GM21360 (cell line): Measurements from ENCODE around the gene ANGPT4.

Experiments
- ATAC-seq: cut with Tn5 transposase; IDR thresholded peaks from one replicate; pipeline ENCODE4 v1.9.1; 2021; ENCODE audit warnings: mild to moderate bottlenecking, moderate library complexity; ENCODE audit not compliant: unreplicated experiment

ANGPT4 gene

DNA sequence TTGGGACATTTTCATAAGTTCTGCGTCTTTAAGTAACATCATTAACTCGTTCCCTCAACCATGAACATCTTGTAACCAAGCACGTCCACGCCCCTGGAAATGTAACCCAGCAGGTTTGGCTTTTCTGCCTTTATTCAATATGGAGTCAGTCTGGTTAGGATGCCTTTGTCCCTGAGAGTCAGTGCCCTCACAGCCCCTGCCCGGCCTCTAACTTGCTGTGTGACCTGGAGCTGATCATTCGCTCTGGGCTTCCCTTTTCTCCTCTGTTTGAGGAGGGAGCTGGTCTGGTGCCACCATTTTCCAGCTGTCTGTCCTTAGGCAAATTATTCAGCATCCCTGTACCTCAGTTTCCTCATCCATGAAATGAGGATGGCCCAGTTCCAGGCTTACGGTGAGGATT, 26.5 kb upstream of the ANGPT4 start:
- no peak for ATAC-seq

DNA sequence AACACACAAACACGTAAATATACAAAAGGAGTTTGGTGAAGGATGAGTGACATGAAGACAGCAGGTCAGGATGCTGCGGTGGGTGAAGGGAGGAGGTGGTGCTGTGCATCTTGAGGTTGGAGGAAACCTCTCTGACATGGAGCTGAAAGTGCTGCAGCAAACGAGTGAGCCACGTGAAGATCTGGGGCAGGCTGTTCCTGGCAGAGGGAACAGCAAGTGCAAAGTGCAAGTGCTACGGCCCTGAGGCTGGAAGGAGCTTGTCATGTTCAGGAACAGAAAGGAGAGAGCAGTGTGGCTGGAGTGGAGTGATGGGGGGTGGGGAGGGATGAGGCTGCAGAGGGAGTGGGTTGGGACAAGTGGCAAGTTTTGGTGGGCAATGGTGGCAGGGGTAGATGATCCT, 24.8 kb upstream of the ANGPT4 start:
- ATAC-seq: no peak

DNA sequence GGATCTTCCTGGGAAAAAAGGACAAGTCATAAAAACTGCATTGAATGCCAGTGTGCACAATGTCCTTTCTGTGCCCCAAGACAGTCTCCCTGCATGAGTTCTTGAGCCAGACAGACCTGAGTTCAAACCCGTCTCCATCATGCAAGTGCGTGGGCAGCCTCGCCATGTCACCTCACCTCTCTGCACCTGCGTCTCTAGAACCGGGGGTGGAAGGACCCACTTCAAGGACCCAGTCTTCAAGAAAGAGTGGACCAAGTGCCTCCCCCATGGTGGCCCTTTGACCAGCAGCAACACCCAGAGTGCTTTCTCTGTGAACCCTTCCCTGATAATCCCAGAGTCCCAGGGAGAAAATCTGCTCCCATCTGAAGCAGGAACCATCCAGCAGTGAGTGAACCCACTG, 23.5 kb upstream of the ANGPT4 start:
- no peak for ATAC-seq

DNA sequence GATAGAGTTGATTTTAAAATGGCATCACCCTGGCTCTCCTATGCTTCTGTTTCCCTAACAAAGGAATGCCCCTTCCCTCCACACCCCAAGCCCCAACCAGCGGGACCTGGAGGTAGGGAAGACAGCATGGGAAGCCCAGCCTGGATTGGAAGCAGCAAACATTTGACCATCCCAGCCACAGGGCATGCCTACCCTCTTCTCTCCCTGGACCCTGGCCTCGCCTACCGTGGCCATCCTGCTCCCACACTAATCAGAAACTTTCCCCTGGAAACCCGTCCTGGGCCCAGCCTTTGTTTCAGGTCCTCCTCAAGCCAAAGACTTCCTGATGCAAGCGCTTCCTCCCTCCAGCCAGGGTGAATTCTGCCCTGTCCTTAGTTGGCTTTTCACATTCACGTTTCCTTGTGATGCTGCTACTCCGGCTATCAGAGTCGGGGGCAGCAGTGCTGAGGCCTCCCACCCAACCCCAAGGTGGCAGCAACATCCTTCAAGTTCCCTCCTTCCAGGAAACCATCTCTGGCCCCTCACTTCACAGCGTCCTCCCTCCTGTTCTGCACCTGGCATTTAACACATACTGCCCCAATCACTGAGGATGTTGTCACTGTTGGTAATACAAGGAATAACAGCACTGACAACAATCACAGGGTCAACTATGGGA, 18.2 kb upstream of the ANGPT4 start:
- no peak for ATAC-seq

DNA sequence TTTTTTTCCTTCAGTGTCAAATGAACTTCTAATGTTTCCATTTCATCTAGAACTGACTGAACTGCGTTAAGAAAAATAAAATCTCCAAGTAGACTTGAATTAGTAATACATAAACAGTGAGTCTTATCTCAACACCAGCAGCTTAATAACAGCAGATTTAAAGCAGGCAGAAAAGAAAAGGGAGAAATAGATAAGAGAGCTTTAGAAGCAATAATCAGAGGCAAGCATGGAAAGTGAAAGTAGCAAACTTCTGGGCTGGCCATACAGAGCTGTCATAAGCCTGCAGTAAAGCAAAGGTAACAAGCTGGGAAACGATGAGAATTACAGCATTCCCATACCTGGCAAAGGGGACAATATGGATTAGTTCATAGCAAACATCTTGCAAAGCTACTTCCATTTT, 16.9 kb upstream of the ANGPT4 start:
- no peak for ATAC-seq

DNA sequence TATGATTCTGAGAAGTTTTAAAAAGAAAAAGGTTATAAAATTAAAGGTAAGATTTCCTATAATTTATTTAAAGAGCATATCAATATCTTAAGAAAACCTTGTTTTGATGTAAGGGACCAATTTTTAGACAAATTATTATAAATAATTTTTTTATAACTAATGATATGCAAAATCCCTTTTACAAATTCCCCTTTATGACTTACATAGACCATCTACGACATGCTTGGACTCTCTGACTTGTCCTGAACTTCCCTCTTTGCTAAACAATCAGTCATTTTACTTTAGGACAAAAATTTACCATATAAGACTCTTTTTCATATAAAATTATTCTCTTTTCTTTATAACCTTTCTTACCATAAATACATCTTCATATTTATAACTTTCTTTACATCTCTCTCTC, 15.3 kb upstream of the ANGPT4 start:
- no peak for ATAC-seq

DNA sequence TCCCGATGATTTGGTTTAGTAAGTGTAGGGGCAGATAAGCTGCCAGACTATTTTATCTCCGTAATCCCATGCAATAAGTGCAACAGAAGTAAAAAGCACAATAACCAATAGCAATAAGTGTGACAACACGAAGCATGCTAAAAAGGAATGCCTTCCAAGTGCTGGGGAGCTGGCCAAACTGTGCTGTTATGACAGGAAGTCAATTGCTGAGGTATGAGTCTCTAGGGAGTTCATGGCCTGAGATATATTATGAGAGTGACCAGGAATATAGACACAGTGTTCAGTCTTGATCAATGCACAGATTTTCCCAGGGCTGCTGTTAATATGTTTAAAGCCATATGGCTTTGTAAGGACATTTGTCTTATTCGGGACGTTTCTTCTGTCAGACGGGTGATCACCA, 10.5 kb upstream of the ANGPT4 start:
- no peak for ATAC-seq

DNA sequence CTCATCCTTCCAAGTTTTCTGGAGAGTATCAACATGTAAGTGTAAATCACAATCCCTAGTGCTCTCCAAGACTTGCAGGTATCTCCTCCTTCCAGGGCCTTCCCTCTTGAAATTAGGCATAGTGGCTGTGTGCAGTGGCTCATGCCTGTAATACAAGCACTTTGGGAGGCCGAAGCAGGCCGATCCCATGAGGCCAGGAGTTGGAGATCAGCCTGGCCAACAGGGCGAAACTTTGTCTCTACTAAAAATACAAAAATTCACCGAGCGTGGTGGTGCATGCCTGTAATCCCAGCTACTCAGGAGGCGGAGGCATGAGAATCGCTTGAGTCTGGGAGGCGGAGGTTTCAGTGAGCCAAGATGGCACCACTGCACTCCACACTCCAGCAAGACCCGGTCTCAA, 9.4 kb upstream of the ANGPT4 start:
- no peak for ATAC-seq

DNA sequence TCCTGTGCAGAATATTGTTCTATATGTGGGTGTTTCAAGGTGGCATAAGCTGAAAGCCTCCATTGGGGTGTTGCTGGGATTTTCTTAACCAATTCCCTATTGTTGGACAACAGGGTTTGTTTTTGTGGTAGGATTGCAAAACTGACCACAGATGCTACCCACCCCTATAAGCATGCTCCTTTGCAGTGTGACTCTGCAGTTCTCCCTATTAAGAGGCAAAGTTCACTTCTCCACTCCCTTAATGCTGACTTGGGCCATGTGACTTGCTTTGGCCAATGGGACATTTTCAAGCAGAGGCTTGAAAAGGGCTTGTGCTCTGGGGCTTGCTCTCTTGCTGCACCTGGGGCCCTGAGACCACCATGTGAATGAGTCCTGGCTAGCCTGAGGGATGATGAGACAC, 8.5 kb upstream of the ANGPT4 start:
- ATAC-seq: no peak

DNA sequence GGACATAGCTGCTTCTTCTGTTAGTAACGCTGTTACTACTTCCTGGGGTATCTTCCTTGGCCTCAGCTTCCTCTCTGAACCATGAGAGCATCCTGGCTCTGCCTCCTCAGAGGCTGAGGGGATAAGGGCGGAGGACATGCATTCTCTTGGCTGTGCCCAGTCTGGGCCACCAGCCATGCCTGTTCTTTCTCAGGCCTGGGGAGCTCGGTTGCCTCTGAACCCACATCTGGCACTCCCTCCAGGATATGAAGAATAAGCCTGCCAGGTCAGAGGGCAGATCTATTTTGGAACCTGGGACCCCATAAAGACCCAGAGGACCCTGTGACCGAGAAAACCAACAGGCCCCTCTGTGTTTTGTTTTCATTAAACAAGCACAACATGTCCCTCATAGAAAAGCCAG, 6.6 kb upstream of the ANGPT4 start:
- no peak for ATAC-seq

DNA sequence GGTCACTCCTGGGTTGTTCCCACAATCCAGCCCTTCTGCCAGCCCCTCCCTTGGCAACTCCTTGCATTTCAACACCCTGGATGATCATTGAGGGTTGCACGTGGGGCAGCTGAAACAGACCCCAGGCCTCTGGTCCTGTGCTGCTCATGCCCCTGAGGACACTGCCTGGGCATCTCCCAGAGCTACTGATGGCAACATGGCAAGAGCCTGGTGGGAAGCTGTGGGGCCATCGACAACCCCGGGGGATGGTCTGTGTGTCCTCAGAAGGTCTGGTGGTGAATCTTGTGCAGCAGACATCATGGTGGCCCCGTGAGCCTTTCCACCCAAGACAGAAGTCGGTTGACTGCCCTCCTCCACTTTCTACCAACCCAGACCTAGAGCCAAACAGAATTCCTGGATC, 4.9 kb upstream of the ANGPT4 start:
- ATAC-seq: no peak

DNA sequence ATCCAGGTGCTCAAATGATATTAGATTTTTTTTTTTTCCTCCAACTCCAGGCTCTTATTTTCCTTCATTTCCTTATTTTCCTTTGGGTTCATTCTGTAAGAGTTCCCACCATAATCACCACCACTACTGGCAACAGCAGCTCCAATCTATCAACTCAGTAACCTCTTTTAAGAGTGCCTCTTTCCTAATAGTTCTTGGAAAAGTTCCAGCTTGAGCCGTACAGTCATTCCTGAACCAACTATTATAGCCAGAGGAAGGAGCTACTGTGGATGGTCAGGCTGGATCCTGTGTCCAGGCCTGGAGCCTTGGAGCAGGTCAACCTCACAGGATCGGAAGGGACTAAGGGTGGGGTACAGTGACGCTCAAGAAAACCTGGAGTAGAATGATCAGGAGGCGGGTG, 4.2 kb upstream of the ANGPT4 start:
- ATAC-seq: no peak

DNA sequence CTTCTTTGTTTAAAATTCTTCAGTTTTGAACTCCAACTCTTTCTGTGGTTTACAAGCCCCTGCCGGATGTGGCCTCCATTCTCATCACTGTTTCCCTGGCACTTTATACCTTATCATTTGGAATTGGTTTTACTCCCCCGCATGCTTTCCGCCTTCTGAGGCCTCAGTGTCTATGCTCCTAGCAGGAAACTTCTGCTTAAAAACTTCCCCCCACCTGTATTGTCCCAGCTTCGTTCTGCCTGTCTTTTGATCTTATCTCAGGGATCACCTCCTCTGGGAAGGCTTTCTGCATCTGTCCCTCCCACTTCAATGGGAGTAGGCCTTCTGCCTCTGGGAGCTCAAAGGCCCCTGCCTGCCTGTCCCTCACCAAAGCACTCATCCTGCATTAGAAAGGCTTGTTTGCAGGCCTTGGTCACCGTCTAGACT, 3.4 kb upstream of the ANGPT4 start:
- ATAC-seq: no peak

DNA sequence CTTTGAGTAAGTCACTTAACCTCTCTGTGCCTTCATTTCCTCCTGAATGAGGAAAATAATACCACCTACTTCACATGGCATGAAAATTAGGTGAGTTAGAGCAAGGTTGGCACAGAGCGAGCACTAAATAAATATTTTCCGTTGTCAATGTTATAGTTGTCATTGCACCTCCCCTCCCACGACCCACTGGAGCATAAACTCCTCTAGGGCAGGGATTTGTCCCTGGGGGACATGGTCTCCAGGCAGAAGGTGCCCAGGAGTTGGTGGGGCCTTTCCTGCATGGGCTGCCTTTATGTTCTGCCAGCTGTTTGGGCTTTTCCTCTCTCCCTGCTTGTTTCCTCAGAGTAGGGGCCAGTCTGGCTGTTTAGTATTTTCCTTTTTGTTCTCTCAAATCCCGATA, 1.3 kb upstream of the ANGPT4 start:
- ATAC-seq: no peak

DNA sequence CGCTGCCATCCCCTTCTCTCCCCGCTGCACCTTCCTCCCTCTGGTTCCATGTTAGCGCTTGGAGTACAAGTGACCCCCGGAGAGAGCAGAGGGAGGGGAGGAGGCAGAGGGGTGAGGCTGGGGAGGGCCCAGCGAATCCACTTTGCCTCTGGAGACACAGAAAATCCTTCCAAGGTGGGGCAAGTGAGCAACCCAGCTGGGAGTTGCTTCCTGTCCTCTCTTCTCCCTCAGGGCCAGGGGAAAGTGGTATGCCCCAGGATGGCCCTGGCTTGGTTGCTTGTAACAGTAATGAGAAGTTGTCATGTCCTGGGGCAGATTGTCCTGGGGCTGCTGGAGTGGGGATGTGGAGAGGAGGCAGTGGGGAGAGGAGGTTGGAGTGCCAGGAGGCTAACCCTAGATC, 691 bp upstream of the ANGPT4 start:
- ATAC-seq: no peak

DNA sequence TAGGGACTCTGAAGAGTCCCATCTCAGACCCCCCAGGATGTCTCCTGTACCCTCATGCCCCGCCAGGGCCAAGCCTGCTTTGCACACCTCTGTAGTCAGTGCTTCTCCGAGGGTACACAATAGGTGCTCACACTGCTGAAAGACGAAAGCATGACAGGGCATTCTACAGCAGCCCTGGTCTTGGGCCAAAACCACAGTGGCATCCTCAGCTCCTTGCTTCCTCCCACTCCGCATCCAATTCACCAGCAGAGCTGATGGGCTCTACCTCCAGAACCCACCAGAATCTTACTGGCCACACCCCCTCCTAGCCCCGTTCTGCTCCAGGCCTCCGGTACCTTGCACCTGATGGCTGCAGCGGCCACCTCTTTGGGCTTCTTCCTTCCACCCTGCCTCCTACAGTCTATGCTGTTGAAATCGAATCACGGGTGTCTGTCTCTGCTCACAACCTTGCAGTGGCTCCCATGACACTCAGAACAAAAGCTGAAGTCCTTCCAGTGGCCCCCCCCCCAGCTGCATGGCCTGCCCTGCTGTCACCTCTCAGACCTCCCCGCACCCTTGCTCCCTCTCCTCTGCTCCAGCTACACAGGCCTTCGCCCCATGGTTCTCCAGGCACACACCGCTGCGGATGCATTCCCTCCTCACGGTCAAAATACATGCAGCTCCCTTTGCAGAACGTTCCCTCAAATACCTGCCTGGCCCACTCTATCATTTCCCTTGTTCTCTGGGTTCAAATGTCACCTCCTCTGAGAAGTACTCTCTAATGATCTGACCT, 1.2 kb downstream of the ANGPT4 start:
- ATAC-seq: no peak

DNA sequence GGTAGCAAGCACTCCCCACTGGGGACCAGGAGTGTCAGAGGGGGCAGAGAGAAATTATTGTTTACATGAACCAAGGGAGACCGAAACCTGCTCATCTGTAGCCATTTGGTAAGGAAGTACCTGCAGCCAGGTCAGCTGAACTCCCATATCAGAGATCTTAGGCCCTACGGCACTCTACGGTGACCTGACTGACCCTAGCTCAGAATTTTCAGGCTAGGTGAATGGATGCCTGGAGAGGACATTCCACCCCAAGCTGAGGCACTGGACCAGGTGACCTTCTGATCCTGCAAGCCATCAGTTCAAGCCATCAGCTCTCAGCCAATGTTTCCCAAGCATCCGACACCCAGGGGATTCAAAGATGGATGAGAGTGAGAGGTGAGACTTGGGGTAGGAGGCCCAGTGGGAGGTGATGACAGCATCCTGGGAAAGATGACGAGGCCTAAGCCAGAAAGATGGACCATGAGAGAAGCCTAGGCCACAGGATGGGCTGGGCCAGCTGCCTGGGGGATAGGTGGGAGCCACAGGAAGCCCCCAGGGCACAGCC, 2.8 kb downstream of the ANGPT4 start:
- ATAC-seq: no peak

DNA sequence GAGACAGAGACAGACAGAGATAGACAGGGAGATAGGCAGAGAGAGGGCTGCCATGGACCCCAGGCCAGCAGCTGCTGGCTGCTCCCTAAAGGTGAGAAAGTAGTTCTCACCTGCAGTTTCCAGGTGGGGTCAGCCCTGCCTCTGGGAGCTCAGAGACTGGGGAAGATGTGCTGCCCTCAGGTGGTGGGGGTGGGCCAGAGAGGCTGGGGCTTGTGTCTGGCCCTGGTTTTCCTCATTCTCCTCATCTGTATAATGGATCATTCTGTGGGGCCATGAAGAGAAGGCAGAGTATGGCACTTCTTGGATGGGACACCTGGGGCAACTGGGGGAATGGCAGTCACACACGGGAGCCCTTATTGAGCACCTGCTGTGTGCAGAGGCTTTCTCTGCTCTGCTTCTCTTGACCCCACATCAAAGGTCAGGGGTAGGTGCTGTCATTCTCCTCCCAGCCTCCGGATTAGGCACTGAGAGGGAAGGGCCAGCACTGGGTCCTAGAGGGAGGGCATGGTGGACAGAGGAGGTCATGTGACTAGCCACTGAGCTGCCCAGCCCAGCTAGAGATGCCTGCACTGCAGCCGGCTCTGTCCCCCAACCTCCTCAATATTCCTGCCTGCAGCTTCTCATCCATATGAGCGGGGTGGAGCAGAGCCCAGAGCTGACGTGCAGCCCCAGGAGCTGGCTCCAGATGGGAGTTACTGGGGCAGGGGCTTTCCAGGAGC, 4.1 kb downstream of the ANGPT4 start:
- ATAC-seq: no peak

DNA sequence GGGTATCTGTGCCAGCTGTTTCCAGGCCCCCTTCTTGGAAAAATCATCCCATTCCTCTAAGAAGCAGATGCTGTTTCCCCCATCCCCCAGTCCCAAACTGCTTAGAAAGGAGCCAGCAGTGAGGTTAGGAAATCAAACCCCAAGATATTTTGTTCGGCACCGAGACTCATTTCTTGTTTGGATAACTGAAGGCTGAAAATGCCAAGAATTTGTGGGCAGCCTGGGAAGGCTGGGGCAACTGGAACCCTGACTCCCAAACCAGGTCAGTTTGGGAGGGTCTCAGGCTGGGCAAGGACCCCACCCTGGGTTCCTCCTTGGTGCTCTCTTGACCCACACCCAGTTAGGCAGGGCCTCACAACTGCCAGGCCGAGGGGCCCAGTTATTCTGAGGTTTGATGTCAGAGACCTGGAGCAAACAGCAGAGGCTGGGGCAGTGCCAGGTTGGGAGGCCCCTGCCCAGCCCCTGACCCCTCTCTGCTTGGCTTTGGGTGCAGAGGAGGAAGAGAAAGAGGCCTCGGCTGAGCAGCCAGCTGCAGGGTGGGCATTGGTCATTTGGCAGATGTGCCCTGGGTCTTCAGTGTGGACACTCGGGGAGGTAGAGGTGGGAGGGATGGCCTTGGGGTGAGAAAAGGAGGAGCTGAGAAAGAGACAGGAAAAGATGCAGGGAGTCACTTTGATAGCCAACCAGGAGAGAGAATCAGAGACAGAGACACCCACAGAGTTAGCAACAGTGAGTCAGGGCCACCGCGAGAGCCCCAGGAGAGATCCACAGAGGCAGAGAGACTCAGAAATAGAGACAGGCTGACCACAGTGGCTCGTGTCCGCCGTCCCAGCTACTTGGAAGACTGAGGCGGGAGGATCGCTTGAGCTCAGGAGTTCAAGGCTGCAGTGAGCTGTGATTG, 5.0 kb downstream of the ANGPT4 start:
- ATAC-seq: no peak

DNA sequence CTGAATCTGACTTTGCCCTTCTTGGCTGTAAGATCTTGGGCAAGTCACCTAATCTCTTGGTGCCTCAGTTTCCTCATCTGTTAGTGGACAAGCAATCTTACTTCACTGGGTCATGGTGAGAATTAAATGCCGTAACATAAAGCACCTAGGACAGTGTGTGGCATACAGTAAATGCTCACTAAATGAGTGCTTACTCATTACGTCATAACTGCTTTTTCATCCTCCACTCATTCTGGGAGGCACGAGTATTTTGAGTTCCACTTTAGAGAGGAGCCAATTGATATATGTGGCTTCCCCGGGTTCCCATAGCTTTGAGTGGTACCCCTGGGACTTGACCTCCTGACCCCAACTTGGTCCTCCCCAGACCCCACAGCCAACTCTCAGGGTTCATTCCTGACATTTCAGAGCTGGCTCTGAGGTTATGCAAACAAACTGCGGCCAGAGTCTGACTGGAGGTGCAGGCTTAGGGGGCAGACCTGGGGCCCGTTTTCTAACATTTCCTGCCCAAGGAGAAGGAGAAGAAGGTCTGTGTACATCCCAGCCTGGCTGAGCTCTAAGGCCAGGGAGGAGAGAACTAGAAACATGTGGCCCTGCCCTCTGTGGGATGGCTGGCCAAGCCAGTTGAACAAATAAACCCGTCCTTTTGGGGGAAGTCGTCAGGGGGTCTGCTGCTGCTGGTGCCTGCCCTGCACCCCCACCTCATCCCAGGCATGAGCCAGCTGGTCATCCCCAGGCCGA, 5.8 kb downstream of the ANGPT4 start:
- ATAC-seq: no peak
